ENCODE results near the gene SAMD11.
"Not testable (repeated sequence)": the region's sequence is repeated elsewhere in the genome, so short reads cannot be mapped to it uniquely, and the experiment has no call there.

The SAMD11 gene

GRCh38 chr1:988061-988460 is 64.3 kb downstream of the SAMD11 start:
- peaks cover 13% of the 10 kb centered on the region for H3K27me3 ChIP-seq (ENCODE audit: control insufficient read depth, insufficient read depth, low read length)
- H3K9me3 ChIP-seq (ENCODE audit: control insufficient read depth, low read length); H3K4me3 ChIP-seq (ENCODE audit: low read length); H3K4me1 ChIP-seq (ENCODE audit: control insufficient read depth, insufficient read depth, low read length); H3K9ac ChIP-seq (ENCODE audit: low read length); H3K36me3 ChIP-seq (ENCODE audit: control insufficient read depth, insufficient read depth, low read length): not testable (repeated sequence)

GRCh38 chr1:991275-991674 is 67.6 kb downstream of the SAMD11 start:
- H3K36me3 ChIP-seq (ENCODE audit: control insufficient read depth, insufficient read depth, low read length); H3K4me1 ChIP-seq (ENCODE audit: control insufficient read depth, insufficient read depth, low read length); H3K9me3 ChIP-seq (ENCODE audit: control insufficient read depth, low read length); H3K4me3 ChIP-seq (ENCODE audit: low read length); H3K9ac ChIP-seq (ENCODE audit: low read length); H3K27me3 ChIP-seq (ENCODE audit: control insufficient read depth, insufficient read depth, low read length): not testable (repeated sequence)

- Histone ChIP-seq H3K27me3 (ENCODE audit: control insufficient read depth, insufficient read depth, low read length) (peaks cover 11% of the 10 kb centered on the region), H3K36me3 (ENCODE audit: control insufficient read depth, insufficient read depth, low read length) (no peaks in the 10 kb centered on the region), H3K9me3 (ENCODE audit: control insufficient read depth, low read length) (no peaks in the 10 kb centered on the region), H3K4me1 (ENCODE audit: control insufficient read depth, insufficient read depth, low read length) (no peaks in the 10 kb centered on the region), H3K4me3 (ENCODE audit: low read length) (no peak overlapping the region), H3K9ac (ENCODE audit: low read length) (no peak overlapping the region)
These were observed 68.2 kb downstream of the SAMD11 start for GRCh38 chr1:991895-992294.

GRCh38 chr1:992362-992761 is 68.6 kb downstream of the SAMD11 start:
- no peaks in the 10 kb centered on the region for H3K36me3 ChIP-seq (ENCODE audit: control insufficient read depth, insufficient read depth, low read length)
- no peak overlapping the region for H3K4me3 ChIP-seq (ENCODE audit: low read length)
- no peaks in the 10 kb centered on the region for H3K9me3 ChIP-seq (ENCODE audit: control insufficient read depth, low read length)
- H3K27me3 ChIP-seq (ENCODE audit: control insufficient read depth, insufficient read depth, low read length) = peaks cover 16% of the 10 kb centered on the region
- H3K4me1 ChIP-seq (ENCODE audit: control insufficient read depth, insufficient read depth, low read length) = no peaks in the 10 kb centered on the region
- H3K9ac ChIP-seq (ENCODE audit: low read length) = no peak overlapping the region

GRCh38 chr1:993379-993995 is 69.8 kb downstream of the SAMD11 start:
- Histone ChIP-seq H3K4me3 (ENCODE audit: low read length) (no peak overlapping the region), H3K9me3 (ENCODE audit: control insufficient read depth, low read length) (no peaks in the 10 kb centered on the region), H3K27me3 (ENCODE audit: control insufficient read depth, insufficient read depth, low read length) (peaks cover 27% of the 10 kb centered on the region), H3K4me1 (ENCODE audit: control insufficient read depth, insufficient read depth, low read length) (peaks cover 3% of the 10 kb centered on the region), H3K36me3 (ENCODE audit: control insufficient read depth, insufficient read depth, low read length) (no peaks in the 10 kb centered on the region), H3K9ac (ENCODE audit: low read length) (no peak overlapping the region)
